SK-N-SH (cell line): ENCODE results near the gene CD300LB. TPM values are rescaled to one million over a fixed set of nuclear protein-coding genes. Genes with fewer than 3 reads are reported as not detected.

Experiments used
- CTCF ChIA-PET: fragments of 300-600, 350-600 bp; formaldehyde crosslinking; extraction: SDS; loops from one replicate; lab custom pipeline; 2021; lab: Yijun Ruan, JAX
- POLR2A ChIA-PET: fragments of 350-600 bp; sonication (Branson Sonifier 250); formaldehyde crosslinking; extraction: SDS; loops from one replicate; lab custom pipeline; 2020; ENCODE audit warnings: antibody characterized with exemption, inconsistent platforms; lab: Yijun Ruan, JAX
- DNase-seq: peaks from one replicate; pipeline ENCODE4 v3.0.0; 2012
- H2AFZ ChIP-seq: fragments of 200-600 bp; sonication (generic); 2 replicates; pipeline ENCODE4 v1.8.1; 2016; ENCODE audit warnings: antibody characterized with exemption, mild to moderate bottlenecking, low read depth
- H3F3A ChIP-seq: fragments of 200-600 bp; sonication (generic); replicated peaks from 2 replicates; pipeline ENCODE3; 2016; ENCODE audit warnings: antibody characterized with exemption, mild to moderate bottlenecking; ENCODE audit not compliant: insufficient read depth
- H3K27ac ChIP-seq, 2 experiments: fragments of 200-500 bp in 1 of 2; fragments of 200-600 bp in 1 of 2; sonication (Bioruptor generic) in 1 of 2; sonication (generic), shearing (Covaris generic) in 1 of 2; 2 replicates each; pipeline versions ENCODE4 v1.5.1 to v1.6.1; 2014 to 2016; ENCODE audit warnings: low read depth in 2 of 2, inconsistent platforms in 1 of 2, low read length in 1 of 2, mild to moderate bottlenecking in 1 of 2, mixed read lengths in 1 of 2
- H3K27me3 ChIP-seq: fragments of 200-600 bp; sonication (generic), shearing (Covaris generic); 2 replicates; pipeline ENCODE4 v1.6.1; 2016; ENCODE audit warnings: mixed run types; ENCODE audit not compliant: insufficient read depth
- H3K36me3 ChIP-seq, 2 experiments: fragments of 200-500 bp in 1 of 2; fragments of 200-600 bp in 1 of 2; sonication (Bioruptor generic) in 1 of 2; sonication (generic) in 1 of 2; replicated peaks in 1 of 2; 2 replicates each; pipeline versions ENCODE3 to v1.5.1; 2014 to 2016; ENCODE audit warnings: low read length in 1 of 2, mild to moderate bottlenecking in 1 of 2; ENCODE audit not compliant: insufficient read depth in 2 of 2, control insufficient read depth in 1 of 2
- H3K4me1 ChIP-seq, 2 experiments: fragments of 200-500 bp in 1 of 2; fragments of 200-600 bp in 1 of 2; sonication (Bioruptor generic) in 1 of 2; sonication (generic), shearing (Covaris generic) in 1 of 2; 2 replicates each; pipeline versions ENCODE4 v1.5.1 to v1.6.1; 2014 to 2016; ENCODE audit warnings: low read depth in 1 of 2, low read length in 1 of 2, mixed run types in 1 of 2; ENCODE audit not compliant: insufficient read depth in 2 of 2, control insufficient read depth in 1 of 2
- H3K4me2 ChIP-seq: fragments of 200-600 bp; sonication (generic), shearing (Covaris generic); 2 replicates; pipeline ENCODE4 v1.6.1; 2017; ENCODE audit warnings: mixed run types
- H3K4me3 ChIP-seq, 2 experiments: fragments of 200-500 bp in 1 of 2; fragments of 200-600 bp in 1 of 2; sonication (Bioruptor generic) in 1 of 2; sonication (generic), shearing (Covaris generic) in 1 of 2; 2 replicates each; pipeline versions ENCODE4 v1.5.1 to v1.8.1; 2014 to 2016; ENCODE audit warnings: low read depth in 2 of 2, inconsistent platforms in 1 of 2, low read length in 1 of 2, mild to moderate bottlenecking in 1 of 2, mixed read lengths in 1 of 2, moderate library complexity in 1 of 2
- H3K79me2 ChIP-seq: fragments of 200-600 bp; sonication (generic); 2 replicates; pipeline ENCODE4 v1.8.1; 2017; ENCODE audit warnings: mild to moderate bottlenecking; ENCODE audit not compliant: insufficient read depth
- H3K9ac ChIP-seq: fragments of 200-600 bp; sonication (generic); 2 replicates; pipeline ENCODE4 v1.6.1; 2017; ENCODE audit warnings: mixed run types
- H3K9me2 ChIP-seq: fragments of 200-600 bp; sonication (generic); 2 replicates; pipeline ENCODE4 v1.6.1; 2017; ENCODE audit warnings: mixed run types
- H3K9me3 ChIP-seq: fragments of 200-600 bp; sonication (generic); 2 replicates; pipeline ENCODE4 v1.6.1; 2017; ENCODE audit warnings: mixed run types, mild to moderate bottlenecking, moderate library complexity
- H4K20me1 ChIP-seq: fragments of 200-600 bp; sonication (generic); 2 replicates; pipeline ENCODE4 v1.6.1; 2017; ENCODE audit warnings: mild to moderate bottlenecking, mixed run types; ENCODE audit not compliant: insufficient read depth
- CHD2 ChIP-seq: fragments of 150-350 bp; IDR thresholded peaks from 2 replicates; pipeline ENCODE4 v1.6.1; 2018; ENCODE audit warnings: low read length; ENCODE audit not compliant: partially characterized antibody
- EP300 ChIP-seq, 2 experiments: IDR thresholded peaks; 2 replicates each; pipeline versions ENCODE4 v1.4.0 to v1.6.1; 2012; ENCODE audit warnings: borderline replicate concordance in 1 of 2, low read depth in 1 of 2, low read length in 1 of 2
- EZH2phosphoT487 ChIP-seq: fragments of 200-600 bp; sonication (generic); IDR thresholded peaks from 2 replicates; pipeline ENCODE4 v1.6.1; 2017; ENCODE audit warnings: low read depth, mixed run types, mild to moderate bottlenecking, antibody characterized with exemption, moderate library complexity, borderline replicate concordance
- FOXM1 ChIP-seq: IDR thresholded peaks from 2 replicates; pipeline ENCODE4 v1.4.0; 2012; ENCODE audit warnings: low read depth, mild to moderate bottlenecking
- IRF3 ChIP-seq: fragments of 150-350 bp; IDR thresholded peaks from 2 replicates; pipeline ENCODE4 v1.6.1; 2016; ENCODE audit warnings: mild to moderate bottlenecking, low read depth, low read length
- NFIC ChIP-seq: IDR thresholded peaks from 2 replicates; pipeline ENCODE4 v1.4.0; 2012; ENCODE audit warnings: borderline replicate concordance
- NRF1 ChIP-seq: IDR thresholded peaks from 2 replicates; pipeline ENCODE4 v1.6.1; 2012; ENCODE audit warnings: low read depth, mild to moderate bottlenecking, low read length
- PBX3 ChIP-seq: IDR thresholded peaks from 2 replicates; pipeline ENCODE4; 2012
- RAD21 ChIP-seq: IDR thresholded peaks from 2 replicates; pipeline ENCODE4 v1.6.1; 2012; ENCODE audit warnings: mild to moderate bottlenecking, low read length
- RXRA ChIP-seq: IDR thresholded peaks from 2 replicates; pipeline ENCODE4 v1.4.0; 2012; ENCODE audit warnings: low read depth, mild to moderate bottlenecking, borderline replicate concordance
- SIN3A ChIP-seq: IDR thresholded peaks from 2 replicates; pipeline ENCODE4 v1.6.1; 2012; ENCODE audit warnings: low read depth, mild to moderate bottlenecking, low read length, moderate library complexity, borderline replicate concordance
- TCF12 ChIP-seq: IDR thresholded peaks from 2 replicates; pipeline ENCODE4 v1.4.0; 2012
- ZBTB33 ChIP-seq: IDR thresholded peaks from 2 replicates; pipeline ENCODE4 v1.4.0; 2012; ENCODE audit warnings: low read depth, borderline replicate concordance
- WGBS: methylation state at CpG from one replicate; pipeline ENCODE4 v1.1.6; 2017; ENCODE audit warnings: low lambda C conversion rate; 5-methylcytosine and 5-hydroxymethylcytosine counted together
- polyA plus RNA-seq, 3 experiments: library from polyadenylated mRNA; depleted of rRNA; stranded (reverse); fragments of >200 nt; gene quantifications; 2 replicates each; pipeline ENCODE4 v1.2.3, GENCODE V29; 2012

Gene CD300LB
- polyA plus RNA-seq, 1 of the 3 experiments (the other 2 are of a cell fraction): not detected

- H3K27ac ChIP-seq: no peak overlapping the region
- no peak overlapping the region for H3K4me2 ChIP-seq
- no peaks in the 10 kb centered on the region for H3K27me3 ChIP-seq
- no peaks in the 10 kb centered on the region for H3K36me3 ChIP-seq
- H3K4me1 ChIP-seq: no peaks in the 10 kb centered on the region
- H3K9ac ChIP-seq: no peak overlapping the region
- H3K9me3 ChIP-seq: no peaks in the 10 kb centered on the region
- no peak for TF ChIP-seq RXRA
- DNase-seq: no peak
- WGBS: 46% methylated on average over 29 of the region's 32 CpGs
- ChIA-PET POLR2A (no interaction called here), CTCF (interaction anchor here (1.1 to 2.3 kb wide), 4 partner anchors 37 to 201 kb away, joined by 3 to 7 read pairs (median 4); no protein-coding TSS in a partner anchor)
- no peaks in the 10 kb centered on the region for H3K9me2 ChIP-seq
- H3F3A ChIP-seq: no peaks in the 10 kb centered on the region
- H3K4me3 ChIP-seq: no peak overlapping the region
- no peaks in the 10 kb centered on the region for H3K79me2 ChIP-seq
- H2AFZ ChIP-seq: no peak overlapping the region
- no peaks in the 10 kb centered on the region for H4K20me1 ChIP-seq
These were observed 38.0 kb upstream of the CD300LB start for GRCh38 chr17:74569020-74570003.

GRCh38 chr17:74568106-74568873 is 37.0 kb upstream of the CD300LB start:
- no peak overlapping the region for H3K4me2 ChIP-seq
- no peak overlapping the region for H3K27ac ChIP-seq
- no peaks in the 10 kb centered on the region for H4K20me1 ChIP-seq
- H3F3A ChIP-seq: no peaks in the 10 kb centered on the region
- H3K9ac ChIP-seq: no peak overlapping the region
- H3K36me3 ChIP-seq: no peaks in the 10 kb centered on the region
- no peak for DNase-seq
- WGBS: 20% methylated on average over 4 of the region's 4 CpGs
- H3K27me3 ChIP-seq: no peaks in the 10 kb centered on the region
- no peak overlapping the region for H2AFZ ChIP-seq
- TF ChIP-seq EZH2phosphoT487 (no peak), TCF12 (no peak), FOXM1 (no peak)
- POLR2A ChIA-PET: no interaction called here
- no peaks in the 10 kb centered on the region for H3K4me1 ChIP-seq
- H3K4me3 ChIP-seq: no peak overlapping the region
- CTCF ChIA-PET: interaction anchor here (1.7 to 3.8 kb wide), 4 partner anchors 21 to 169 kb away, joined by 4 to 104 read pairs (median 29); partner anchors contain the start of gene RAB37
- H3K9me3 ChIP-seq: no peaks in the 10 kb centered on the region
- H3K9me2 ChIP-seq: no peaks in the 10 kb centered on the region
- no peaks in the 10 kb centered on the region for H3K79me2 ChIP-seq

- Histone ChIP-seq H3K36me3 (no peaks in the 10 kb centered on the region), H2AFZ (no peak within 1 kb of the TSS), H3K9me2 (no peaks in the 10 kb centered on the region), H3K4me3 (no peak within 1 kb of the TSS; a peak in 1 of 4 replicates), H4K20me1 (no peaks in the 10 kb centered on the region), H3K79me2 (no peaks in the 10 kb centered on the region), H3F3A (no peaks in the 10 kb centered on the region), H3K4me1 (no peaks in the 10 kb centered on the region), H3K27me3 (no peaks in the 10 kb centered on the region), H3K27ac (no peak within 1 kb of the TSS), H3K9me3 (no peaks in the 10 kb centered on the region), H3K9ac (no peak within 1 kb of the TSS), H3K4me2 (no peak within 1 kb of the TSS)
- ChIA-PET POLR2A (no interaction called here), CTCF (interaction anchor here (0.7 to 3.8 kb wide), 24 partner anchors 10 to 266 kb away, joined by 3 to 104 read pairs (median 12); partner anchors contain the start of genes CD300C, CD300LB and RAB37)
- 41% methylated on average over 2 of the region's 2 CpGs for WGBS
- no peak for DNase-seq
- no peak for TF ChIP-seq CHD2
- no peak for TF ChIP-seq PBX3
- no peak for TF ChIP-seq NFIC
- TF ChIP-seq NRF1: no peak
- TF ChIP-seq RAD21: no peak
- no peak for TF ChIP-seq RXRA
- TF ChIP-seq IRF3: no peak
- no peak for TF ChIP-seq EP300 (IDR thresholded peaks at IDR 0.05; ENCODE audit: borderline replicate concordance in 1 of 2, low read depth in 1 of 2, low read length in 1 of 2)
- TF ChIP-seq SIN3A: no peak
- no peak for TF ChIP-seq ZBTB33
These were observed 36.1 kb upstream of the CD300LB start, which contains the start of gene CD300H for GRCh38 chr17:74567397-74567796. Gene CD300H (minus strand): TSS chr17:74567509.
